ENCODE data around the gene ACO2.

ACO2 gene

DNA sequence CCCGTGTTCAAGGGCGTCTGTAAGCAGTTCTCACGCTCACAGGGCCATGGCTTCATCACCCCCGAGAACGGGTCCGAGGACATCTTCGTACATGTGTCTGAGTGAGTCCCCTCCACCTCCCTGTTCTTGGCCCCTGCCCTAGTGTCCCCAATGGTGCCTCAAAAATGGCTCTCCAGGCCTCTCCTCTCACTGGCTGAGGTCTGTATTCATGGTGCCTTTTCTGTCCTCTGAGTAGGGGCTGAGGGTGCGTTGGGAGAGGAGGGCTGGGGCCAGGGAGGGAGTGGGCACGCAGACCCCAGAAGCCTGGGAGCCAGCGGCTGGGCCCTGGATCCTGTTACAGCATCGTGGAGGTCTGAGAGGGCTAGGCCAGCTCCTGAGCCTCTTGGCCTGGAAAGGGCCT lies 104.8 kb downstream of the ACO2 start:
- no peak for DNase-seq

DNA sequence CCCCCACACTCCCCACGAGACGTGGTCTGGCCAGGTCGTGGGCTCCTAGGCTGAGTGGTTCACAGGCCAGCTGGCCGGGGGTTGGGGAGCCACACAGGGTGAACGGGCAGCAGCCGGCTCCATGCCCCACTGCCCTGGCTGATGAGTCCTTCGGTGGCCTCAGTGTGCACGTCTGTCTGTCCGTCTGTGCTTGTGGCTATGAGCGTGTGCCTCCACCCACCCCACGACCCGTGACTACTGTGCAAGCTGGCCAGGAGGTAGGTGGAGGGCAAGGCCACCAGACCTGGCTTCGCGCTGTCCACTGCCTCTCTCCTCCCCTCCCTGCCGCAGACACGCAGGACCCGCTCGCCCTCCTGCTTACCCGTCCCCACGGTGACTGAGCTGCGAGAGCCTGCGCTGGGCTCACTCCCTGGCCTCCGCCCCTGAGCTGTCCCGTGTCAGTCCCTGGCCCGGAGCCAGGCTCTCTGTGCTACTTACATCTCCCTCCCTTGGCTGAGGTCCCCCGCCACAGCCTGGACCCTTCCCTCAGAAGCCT lies 106.0 kb downstream of the ACO2 start:
- no peak for DNase-seq

DNA sequence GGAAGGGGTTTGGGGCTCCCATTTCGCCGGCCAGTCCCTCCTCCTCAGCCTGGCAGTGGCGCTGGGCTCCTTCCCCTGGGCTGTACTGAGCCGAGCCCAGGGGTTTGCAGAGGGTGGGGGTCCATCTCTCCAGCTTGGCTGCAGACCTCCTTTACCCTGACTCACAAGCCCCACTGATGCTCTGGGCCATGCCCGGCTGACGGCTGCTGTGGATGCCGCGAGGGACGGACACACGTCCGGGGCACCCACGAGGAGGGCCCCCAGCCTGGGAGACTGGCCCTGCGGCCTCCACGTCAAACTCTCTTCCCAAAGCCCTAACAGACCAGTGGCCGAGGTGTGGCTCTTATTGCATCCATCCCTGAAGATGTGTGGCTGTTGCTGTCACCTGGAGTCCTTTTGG lies 106.6 kb downstream of the ACO2 start:
- no peak for DNase-seq

DNA sequence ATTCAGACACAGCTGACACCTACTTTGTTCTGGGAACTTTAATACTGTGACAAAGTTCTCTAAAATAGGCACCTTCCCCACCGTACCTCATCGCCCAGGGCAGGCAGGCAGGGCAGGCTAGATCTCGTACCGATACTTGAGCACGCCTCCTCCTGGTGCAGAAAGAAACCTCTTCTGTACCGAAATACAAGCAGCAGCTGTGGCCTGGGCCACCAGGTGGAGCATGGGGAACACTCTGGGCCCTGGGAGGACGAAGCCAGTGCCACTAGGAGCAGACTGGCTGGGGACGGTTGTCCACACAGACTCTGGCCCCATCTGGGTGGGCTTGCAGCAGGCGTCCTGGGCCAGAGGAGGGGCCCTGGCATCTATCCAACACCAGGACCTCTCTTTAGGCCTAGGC lies 108.0 kb downstream of the ACO2 start:
- peak; percentile 69 for DNase-seq

DNA sequence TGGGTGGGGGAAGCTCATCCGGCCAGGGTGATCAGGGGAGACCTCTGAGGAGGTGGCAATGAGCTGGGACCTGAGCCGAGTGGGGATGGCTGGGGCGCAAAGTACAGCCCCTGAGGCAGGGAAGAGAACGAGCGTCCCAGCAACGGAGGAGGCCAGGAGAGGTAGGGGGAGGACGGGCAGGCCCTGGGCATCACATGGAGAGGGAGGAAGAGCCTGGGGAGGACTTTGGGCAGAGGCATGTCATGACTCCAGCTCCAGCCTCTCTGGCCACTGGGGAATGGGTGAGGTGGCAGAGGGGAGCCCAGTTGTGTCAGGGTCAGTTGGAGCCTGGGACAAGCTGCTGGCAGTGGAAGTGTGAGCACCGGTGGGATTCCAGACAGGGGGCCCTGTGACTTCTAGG lies 109.2 kb downstream of the ACO2 start:
- DNase-seq: no peak

Measured in activated effector memory CD4-positive, alpha-beta T cell treated with anti-CD3 and anti-CD28 coated beads, Interleukin-2, amount 50 U/mL, for 16 hours (primary cell).